Esophagus muscularis mucosa (tissue), 4 donors: ENCODE data around the gene TMUB1. TPM values are rescaled to one million over a fixed set of nuclear protein-coding genes. Genes with fewer than 3 reads are reported as not detected.

Source experiments
- DNase-seq: peaks from one replicate; pipeline ENCODE4 v3.0.0-alpha.2; 2017; ENCODE audit errors: extremely low spot score
- H3K27ac ChIP-seq, 4 donors: fragments of 200-600 bp; sonication (generic); replicated peaks in 1 of 4; 1 replicate in 3 of 4; 2 replicates in 1 of 4; pipeline ENCODE4 v1.5.1; 2016 to 2019; ENCODE audit warnings: mild to moderate bottlenecking in 1 of 4
- H3K27me3 ChIP-seq, 4 donors: fragments of 200-600 bp; sonication (generic); one replicate each; pipeline versions ENCODE4 v1.5.1 to v1.6.0; 2016 to 2019
- H3K36me3 ChIP-seq, 4 donors: fragments of 200-600 bp; sonication (generic); one replicate each; pipeline ENCODE4 v1.5.1; 2016 to 2019
- H3K4me1 ChIP-seq, 4 donors: fragments of 200-600 bp; sonication (generic); one replicate each; pipeline ENCODE4 v1.5.1; 2016 to 2019
- H3K4me3 ChIP-seq, 4 donors: fragments of 200-600 bp; sonication (generic); 1 replicate in 2 of 4; 2 replicates in 2 of 4; pipeline ENCODE4 v1.5.1; 2016 to 2019; ENCODE audit warnings: mild to moderate bottlenecking in 4 of 4, moderate library complexity in 1 of 4
- H3K9me3 ChIP-seq, 4 donors: fragments of 200-600 bp; sonication (generic); 1 replicate in 3 of 4; 2 replicates in 1 of 4; pipeline ENCODE4 v1.5.1; 2016 to 2019
- CTCF ChIP-seq, 3 experiments: fragments of 200-600 bp in 2 of 3; fragments of 450-650 bp in 1 of 3; sonication (generic) in 2 of 3; IDR thresholded peaks; one replicate each; pipeline ENCODE4 v1.5.1; 2017 to 2019; ENCODE audit warnings: antibody characterized with exemption in 3 of 3, mild to moderate bottlenecking in 2 of 3, moderate library complexity in 1 of 3
- EP300 ChIP-seq: sonication (generic); formaldehyde crosslinking; IDR thresholded peaks from one replicate; pipeline ENCODE4 v1.6.1; 2017; ENCODE audit warnings: antibody characterized with exemption
- POLR2A ChIP-seq: fragments of 450-650 bp; IDR thresholded peaks from one replicate; pipeline ENCODE4 v1.6.1; 2017; ENCODE audit warnings: antibody characterized with exemption, moderate library complexity, mild to moderate bottlenecking, low read depth
- POLR2AphosphoS5 ChIP-seq, 2 donors: sonication (generic); formaldehyde crosslinking; IDR thresholded peaks; one replicate each; pipeline ENCODE4 v1.6.1; 2017; ENCODE audit warnings: antibody characterized with exemption in 2 of 2
- WGBS: methylation state at CpG from one replicate; pipeline ENCODE4 v1.1.5; 2018; 5-methylcytosine and 5-hydroxymethylcytosine counted together
- intact Hi-C: fragments of 100-400 bp; cut with DNase I; formaldehyde crosslinking; loops from one replicate; pipeline ENCODE4 v1.15.1; 2023
- total RNA-seq, 4 donors: library from RNA; depleted of rRNA; stranded (reverse); fragments of >200 nt; gene quantifications; one replicate each; pipeline versions ENCODE4 v1.1.0 to v1.2.1, GENCODE V29; 2016

The TMUB1 gene
- total RNA-seq, 4 donors from 2014 or later, result 39.0 to 66.6 (median 51.4) TPM

GRCh38 chr7:151087245-151088018 is 4.1 kb upstream of the TMUB1 start:
- intact Hi-C loops, result no loop called here
- no peak for DNase-seq
- H3K27me3 ChIP-seq, result no peaks in the 10 kb centered on the region
- WGBS, result 0% methylated on average over 28 of the region's 70 CpGs
- H3K9me3 ChIP-seq, result no peaks in the 10 kb centered on the region
- TF ChIP-seq POLR2AphosphoS5 (IDR thresholded peaks at IDR 0.05) (peak; percentile 6 to 32), POLR2A (no peak), EP300 (no peak), CTCF (IDR thresholded peaks at IDR 0.05) (peak; percentile 35 to 42 (median 40))
- H3K4me1 ChIP-seq, result peaks cover 60 to 74% (median 71%) of the 10 kb centered on the region in 4 donors
- H3K36me3 ChIP-seq, result peaks cover 0 to 7% (median 2%) of the 10 kb centered on the region in 4 donors
- H3K27ac ChIP-seq, result peak overlapping the region; percentile 88 to 91 (median 90)
- peak overlapping the region; percentile 77 to 89 (median 80) for H3K4me3 ChIP-seq

- peaks cover 61 to 74% (median 71%) of the 10 kb centered on the region in 4 donors for H3K4me1 ChIP-seq
- peak overlapping the region; percentile 88 to 91 (median 90) for H3K27ac ChIP-seq
- peak overlapping the region; percentile 77 to 89 (median 80) for H3K4me3 ChIP-seq
- TF ChIP-seq POLR2A (no peak), EP300 (no peak), POLR2AphosphoS5 (IDR thresholded peaks at IDR 0.05) (no peak), CTCF (IDR thresholded peaks at IDR 0.05) (no peak)
- no peaks in the 10 kb centered on the region for H3K9me3 ChIP-seq
- peaks cover 0 to under 1% (median 0%) of the 10 kb centered on the region in 4 donors for H3K36me3 ChIP-seq
- no peaks in the 10 kb centered on the region for H3K27me3 ChIP-seq
- no peak for DNase-seq
- no CpG with 5 or more reads among the region's 56 CpGs for WGBS
- intact Hi-C loops, result no loop called here
Measured at GRCh38 chr7:151086802-151087244, 3.5 kb upstream of the TMUB1 start.

- no peaks in the 10 kb centered on the region for H3K27me3 ChIP-seq
- TF ChIP-seq POLR2AphosphoS5 (IDR thresholded peaks at IDR 0.05) (peak; percentile 77 to 93), POLR2A (peak; percentile 73), EP300 (no peak)
- no peaks in the 10 kb centered on the region for H3K9me3 ChIP-seq
- 2% methylated on average over 20 of the region's 84 CpGs for WGBS
- peak within 1 kb of the TSS; percentile 77 to 89 (median 80) for H3K4me3 ChIP-seq
- intact Hi-C loops, result no loop called here
- H3K36me3 ChIP-seq, result peaks cover 0 to 2% (median 0%) of the 10 kb centered on the region in 4 donors
- H3K27ac ChIP-seq, result peak within 1 kb of the TSS; percentile 88 to 93 (median 90)
- H3K4me1 ChIP-seq, result peaks cover 61 to 74% (median 71%) of the 10 kb centered on the region in 4 donors
- DNase-seq, result peak; percentile 96
Measured at GRCh38 chr7:151085691-151086620, 2.7 kb upstream of the TMUB1 start, which contains the start of gene AGAP3. Gene AGAP3, plus strand, starts transcription at chr7:151086475. Its CDS starts 267 bp downstream, at chr7:151086742.

- Histone ChIP-seq H3K4me1 (peaks cover 58 to 69% (median 66%) of the 10 kb centered on the region in 4 donors), H3K27me3 (no peaks in the 10 kb centered on the region), H3K36me3 (peaks cover 0 to 2% (median 0%) of the 10 kb centered on the region in 4 donors), H3K9me3 (no peaks in the 10 kb centered on the region), H3K4me3 (peak overlapping the region in 3 of 4 donors; percentile 77 to 89 (median 78)), H3K27ac (peak overlapping the region; percentile 80 to 93 (median 89))
- intact Hi-C loops, result no loop called here
- no peak for DNase-seq
- 24% methylated on average over 5 of the region's 5 CpGs for WGBS
- TF ChIP-seq CTCF (IDR thresholded peaks at IDR 0.05), result no peak
- TF ChIP-seq POLR2A, result no peak
- no peak for TF ChIP-seq POLR2AphosphoS5 (IDR thresholded peaks at IDR 0.05)
- TF ChIP-seq EP300, result no peak
Measured at GRCh38 chr7:151085329-151085690, 2.0 kb upstream of the TMUB1 start.
